ENCODE results near the gene ZNF740.
"Not testable (repeated sequence)": the region's sequence is repeated elsewhere in the genome, so short reads cannot be mapped to it uniquely, and the experiment has no call there.

DNA sequence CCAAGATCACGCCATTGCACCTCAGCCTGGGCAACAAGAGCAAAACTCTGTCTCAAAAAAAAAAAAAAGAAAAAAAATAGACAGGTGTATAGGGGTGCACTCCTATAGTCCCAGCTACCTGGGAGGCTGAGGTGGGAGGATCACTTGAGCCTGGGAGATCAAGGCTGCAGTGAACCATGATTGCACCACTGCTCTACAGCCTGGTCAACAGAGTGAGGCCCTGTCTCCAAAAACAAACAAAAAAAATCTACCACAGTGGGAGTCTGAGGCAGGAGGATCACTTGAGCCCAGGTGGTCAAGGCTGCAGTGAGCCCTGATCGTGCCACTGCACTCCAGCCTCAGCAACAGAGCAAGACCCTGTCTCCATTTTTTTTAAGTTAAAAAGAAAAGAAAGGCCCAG is 17.5 kb upstream of the ZNF740 start:
- not testable (repeated sequence) for TF ChIP-seq YY2, ZNF792 (tag by site-specific recombination; IDR thresholded peaks at IDR 0.05)
- TF ChIP-seq, protein P1, sequence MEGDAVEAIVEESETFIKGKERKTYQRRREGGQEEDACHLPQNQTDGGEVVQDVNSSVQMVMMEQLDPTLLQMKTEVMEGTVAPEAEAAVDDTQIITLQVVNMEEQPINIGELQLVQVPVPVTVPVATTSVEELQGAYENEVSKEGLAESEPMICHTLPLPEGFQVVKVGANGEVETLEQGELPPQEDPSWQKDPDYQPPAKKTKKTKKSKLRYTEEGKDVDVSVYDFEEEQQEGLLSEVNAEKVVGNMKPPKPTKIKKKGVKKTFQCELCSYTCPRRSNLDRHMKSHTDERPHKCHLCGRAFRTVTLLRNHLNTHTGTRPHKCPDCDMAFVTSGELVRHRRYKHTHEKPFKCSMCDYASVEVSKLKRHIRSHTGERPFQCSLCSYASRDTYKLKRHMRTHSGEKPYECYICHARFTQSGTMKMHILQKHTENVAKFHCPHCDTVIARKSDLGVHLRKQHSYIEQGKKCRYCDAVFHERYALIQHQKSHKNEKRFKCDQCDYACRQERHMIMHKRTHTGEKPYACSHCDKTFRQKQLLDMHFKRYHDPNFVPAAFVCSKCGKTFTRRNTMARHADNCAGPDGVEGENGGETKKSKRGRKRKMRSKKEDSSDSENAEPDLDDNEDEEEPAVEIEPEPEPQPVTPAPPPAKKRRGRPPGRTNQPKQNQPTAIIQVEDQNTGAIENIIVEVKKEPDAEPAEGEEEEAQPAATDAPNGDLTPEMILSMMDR (tag by site-specific recombination; IDR thresholded peaks at IDR 0.05): not testable (repeated sequence)
- TF ChIP-seq, protein P2, sequence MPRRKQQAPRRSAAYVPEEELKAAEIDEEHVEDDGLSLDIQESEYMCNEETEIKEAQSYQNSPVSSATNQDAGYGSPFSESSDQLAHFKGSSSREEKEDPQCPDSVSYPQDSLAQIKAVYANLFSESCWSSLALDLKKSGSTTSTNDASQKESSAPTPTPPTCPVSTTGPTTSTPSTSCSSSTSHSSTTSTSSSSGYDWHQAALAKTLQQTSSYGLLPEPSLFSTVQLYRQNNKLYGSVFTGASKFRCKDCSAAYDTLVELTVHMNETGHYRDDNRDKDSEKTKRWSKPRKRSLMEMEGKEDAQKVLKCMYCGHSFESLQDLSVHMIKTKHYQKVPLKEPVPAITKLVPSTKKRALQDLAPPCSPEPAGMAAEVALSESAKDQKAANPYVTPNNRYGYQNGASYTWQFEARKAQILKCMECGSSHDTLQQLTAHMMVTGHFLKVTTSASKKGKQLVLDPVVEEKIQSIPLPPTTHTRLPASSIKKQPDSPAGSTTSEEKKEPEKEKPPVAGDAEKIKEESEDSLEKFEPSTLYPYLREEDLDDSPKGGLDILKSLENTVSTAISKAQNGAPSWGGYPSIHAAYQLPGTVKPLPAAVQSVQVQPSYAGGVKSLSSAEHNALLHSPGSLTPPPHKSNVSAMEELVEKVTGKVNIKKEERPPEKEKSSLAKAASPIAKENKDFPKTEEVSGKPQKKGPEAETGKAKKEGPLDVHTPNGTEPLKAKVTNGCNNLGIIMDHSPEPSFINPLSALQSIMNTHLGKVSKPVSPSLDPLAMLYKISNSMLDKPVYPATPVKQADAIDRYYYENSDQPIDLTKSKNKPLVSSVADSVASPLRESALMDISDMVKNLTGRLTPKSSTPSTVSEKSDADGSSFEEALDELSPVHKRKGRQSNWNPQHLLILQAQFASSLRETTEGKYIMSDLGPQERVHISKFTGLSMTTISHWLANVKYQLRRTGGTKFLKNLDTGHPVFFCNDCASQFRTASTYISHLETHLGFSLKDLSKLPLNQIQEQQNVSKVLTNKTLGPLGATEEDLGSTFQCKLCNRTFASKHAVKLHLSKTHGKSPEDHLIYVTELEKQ (tag by site-specific recombination; IDR thresholded peaks at IDR 0.05; ENCODE audit: borderline replicate concordance): not testable (repeated sequence)
- TF ChIP-seq, protein P3, sequence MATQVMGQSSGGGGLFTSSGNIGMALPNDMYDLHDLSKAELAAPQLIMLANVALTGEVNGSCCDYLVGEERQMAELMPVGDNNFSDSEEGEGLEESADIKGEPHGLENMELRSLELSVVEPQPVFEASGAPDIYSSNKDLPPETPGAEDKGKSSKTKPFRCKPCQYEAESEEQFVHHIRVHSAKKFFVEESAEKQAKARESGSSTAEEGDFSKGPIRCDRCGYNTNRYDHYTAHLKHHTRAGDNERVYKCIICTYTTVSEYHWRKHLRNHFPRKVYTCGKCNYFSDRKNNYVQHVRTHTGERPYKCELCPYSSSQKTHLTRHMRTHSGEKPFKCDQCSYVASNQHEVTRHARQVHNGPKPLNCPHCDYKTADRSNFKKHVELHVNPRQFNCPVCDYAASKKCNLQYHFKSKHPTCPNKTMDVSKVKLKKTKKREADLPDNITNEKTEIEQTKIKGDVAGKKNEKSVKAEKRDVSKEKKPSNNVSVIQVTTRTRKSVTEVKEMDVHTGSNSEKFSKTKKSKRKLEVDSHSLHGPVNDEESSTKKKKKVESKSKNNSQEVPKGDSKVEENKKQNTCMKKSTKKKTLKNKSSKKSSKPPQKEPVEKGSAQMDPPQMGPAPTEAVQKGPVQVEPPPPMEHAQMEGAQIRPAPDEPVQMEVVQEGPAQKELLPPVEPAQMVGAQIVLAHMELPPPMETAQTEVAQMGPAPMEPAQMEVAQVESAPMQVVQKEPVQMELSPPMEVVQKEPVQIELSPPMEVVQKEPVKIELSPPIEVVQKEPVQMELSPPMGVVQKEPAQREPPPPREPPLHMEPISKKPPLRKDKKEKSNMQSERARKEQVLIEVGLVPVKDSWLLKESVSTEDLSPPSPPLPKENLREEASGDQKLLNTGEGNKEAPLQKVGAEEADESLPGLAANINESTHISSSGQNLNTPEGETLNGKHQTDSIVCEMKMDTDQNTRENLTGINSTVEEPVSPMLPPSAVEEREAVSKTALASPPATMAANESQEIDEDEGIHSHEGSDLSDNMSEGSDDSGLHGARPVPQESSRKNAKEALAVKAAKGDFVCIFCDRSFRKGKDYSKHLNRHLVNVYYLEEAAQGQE (tag by site-specific recombination; IDR thresholded peaks at IDR 0.05): not testable (repeated sequence)
